ENCODE measurements around the gene MCCC1.

The MCCC1 gene

DNA sequence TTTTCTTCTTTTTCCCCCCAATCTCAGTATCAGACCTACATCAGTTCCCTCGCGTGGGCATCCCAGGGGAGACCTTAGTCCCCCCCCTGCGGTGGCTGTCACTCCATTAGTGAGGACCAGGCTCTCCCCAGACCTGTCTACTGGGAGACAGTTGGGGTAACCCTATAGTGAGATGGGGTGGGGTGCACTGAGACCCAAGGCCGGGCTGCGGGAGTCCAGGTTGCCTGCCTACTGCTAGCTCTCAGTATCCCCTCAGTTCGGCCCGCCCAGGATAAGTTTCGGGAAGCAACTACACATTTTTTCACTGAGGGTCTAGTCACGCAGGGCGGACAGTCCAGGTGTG, 118.3 kb downstream of the MCCC1 start:
- H3K4me1 ChIP-seq (ENCODE audit: insufficient read depth, low read length, poor library complexity, severe bottlenecking), result peaks cover 38% of the 10 kb centered on the region
- peaks cover 3% of the 10 kb centered on the region for H3K27me3 ChIP-seq (ENCODE audit: insufficient read depth, low read length, poor library complexity, severe bottlenecking)
- no peaks in the 10 kb centered on the region for H3K9me3 ChIP-seq (ENCODE audit: insufficient read depth, low read depth, low read length)
- H3K79me2 ChIP-seq (ENCODE audit: insufficient read depth, low read length), result peaks cover 40% of the 10 kb centered on the region
- no peaks in the 10 kb centered on the region for H3K36me3 ChIP-seq (ENCODE audit: insufficient read depth, low read length)
- H3K9me2 ChIP-seq (replicated peaks; ENCODE audit: low read depth, low read length), result no peaks in the 10 kb centered on the region
- peak overlapping the region; percentile 66 for H2AFZ ChIP-seq (ENCODE audit: low read length)
- peak overlapping the region; percentile 98 for H3K4me3 ChIP-seq (ENCODE audit: low read length, poor library complexity, severe bottlenecking)
- TF ChIP-seq, protein P1, sequence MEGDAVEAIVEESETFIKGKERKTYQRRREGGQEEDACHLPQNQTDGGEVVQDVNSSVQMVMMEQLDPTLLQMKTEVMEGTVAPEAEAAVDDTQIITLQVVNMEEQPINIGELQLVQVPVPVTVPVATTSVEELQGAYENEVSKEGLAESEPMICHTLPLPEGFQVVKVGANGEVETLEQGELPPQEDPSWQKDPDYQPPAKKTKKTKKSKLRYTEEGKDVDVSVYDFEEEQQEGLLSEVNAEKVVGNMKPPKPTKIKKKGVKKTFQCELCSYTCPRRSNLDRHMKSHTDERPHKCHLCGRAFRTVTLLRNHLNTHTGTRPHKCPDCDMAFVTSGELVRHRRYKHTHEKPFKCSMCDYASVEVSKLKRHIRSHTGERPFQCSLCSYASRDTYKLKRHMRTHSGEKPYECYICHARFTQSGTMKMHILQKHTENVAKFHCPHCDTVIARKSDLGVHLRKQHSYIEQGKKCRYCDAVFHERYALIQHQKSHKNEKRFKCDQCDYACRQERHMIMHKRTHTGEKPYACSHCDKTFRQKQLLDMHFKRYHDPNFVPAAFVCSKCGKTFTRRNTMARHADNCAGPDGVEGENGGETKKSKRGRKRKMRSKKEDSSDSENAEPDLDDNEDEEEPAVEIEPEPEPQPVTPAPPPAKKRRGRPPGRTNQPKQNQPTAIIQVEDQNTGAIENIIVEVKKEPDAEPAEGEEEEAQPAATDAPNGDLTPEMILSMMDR (conservative IDR thresholded peaks at IDR 0.05; ENCODE audit: low read length), result no peak
- no peak for TF ChIP-seq EZH2phosphoT487 (IDR thresholded peaks at IDR 0.05; ENCODE audit: borderline replicate concordance)
- peaks cover 37% of the 10 kb centered on the region for H4K20me1 ChIP-seq (ENCODE audit: insufficient read depth, low read length, poor library complexity, severe bottlenecking)
- H3K9ac ChIP-seq (ENCODE audit: low read depth, low read length, poor library complexity, severe bottlenecking), result peak overlapping the region; percentile 70
- H3F3A ChIP-seq (ENCODE audit: low read depth), result peaks cover 4% of the 10 kb centered on the region
- H3K4me2 ChIP-seq (ENCODE audit: low read depth, low read length, poor library complexity, severe bottlenecking), result peak overlapping the region; percentile 71

DNA sequence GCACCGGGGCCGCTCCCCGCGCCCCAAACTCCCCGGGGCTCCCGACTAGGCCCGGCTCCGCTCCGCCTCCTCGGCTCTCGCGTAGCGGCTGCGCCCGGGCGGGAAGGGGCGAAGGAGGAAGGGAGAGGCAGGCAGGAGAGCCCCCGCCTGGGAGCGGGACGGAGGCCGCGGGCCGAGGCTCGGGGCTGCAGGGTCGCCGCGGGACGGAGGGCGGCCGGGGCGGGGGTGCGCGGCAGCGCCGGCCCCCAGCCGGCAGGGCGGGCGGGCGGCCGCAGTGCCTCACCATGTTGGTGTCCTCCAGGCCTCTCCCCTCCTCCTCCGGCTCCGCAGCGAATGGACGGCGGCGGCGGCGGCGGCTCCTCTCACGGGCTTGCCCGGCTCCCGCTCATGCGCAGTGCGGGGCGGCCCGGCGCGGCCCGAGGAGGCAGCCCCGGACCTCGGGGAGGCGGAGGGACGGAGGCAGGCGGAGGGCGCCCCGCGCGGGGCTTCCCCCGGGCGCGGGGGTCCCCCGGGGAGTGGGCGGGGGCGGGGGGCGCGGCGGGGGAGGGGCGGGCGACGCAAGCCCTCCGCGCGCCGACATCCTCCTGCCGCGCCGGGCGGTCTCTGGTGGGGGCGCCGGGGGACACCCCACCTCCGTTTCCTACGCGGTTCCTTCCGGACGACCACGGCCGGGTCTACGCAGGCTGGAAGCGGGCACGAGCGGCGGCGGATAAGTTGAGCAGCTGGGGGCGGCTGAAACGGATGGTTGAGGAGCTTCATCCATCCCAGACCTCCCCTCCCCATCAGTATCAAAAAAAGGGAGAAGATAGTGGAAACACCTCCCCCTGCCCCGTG, 118.9 kb downstream of the MCCC1 start, which contains the start of gene DCUN1D1:
Gene DCUN1D1 (minus strand): TSS at position 335 of the 834 bp plus-strand sequence. CDS start 49 bp downstream, at position 286.
- Histone ChIP-seq H3K27me3 (ENCODE audit: insufficient read depth, low read length, poor library complexity, severe bottlenecking) (peaks cover 3% of the 10 kb centered on the region), H3K36me3 (ENCODE audit: insufficient read depth, low read length) (no peaks in the 10 kb centered on the region), H2AFZ (ENCODE audit: low read length) (peak within 1 kb of the TSS; percentile 66), H3K9ac (ENCODE audit: low read depth, low read length, poor library complexity, severe bottlenecking) (peak within 1 kb of the TSS; percentile 94), H4K20me1 (ENCODE audit: insufficient read depth, low read length, poor library complexity, severe bottlenecking) (peaks cover 43% of the 10 kb centered on the region), H3K79me2 (ENCODE audit: insufficient read depth, low read length) (peaks cover 45% of the 10 kb centered on the region), H3F3A (ENCODE audit: low read depth) (peaks cover 4% of the 10 kb centered on the region), H3K4me3 (ENCODE audit: low read length, poor library complexity, severe bottlenecking) (peak within 1 kb of the TSS; percentile 98), H3K4me1 (ENCODE audit: insufficient read depth, low read length, poor library complexity, severe bottlenecking) (peaks cover 43% of the 10 kb centered on the region), H3K4me2 (ENCODE audit: low read depth, low read length, poor library complexity, severe bottlenecking) (peak within 1 kb of the TSS; percentile 99), H3K9me3 (ENCODE audit: insufficient read depth, low read depth, low read length) (no peaks in the 10 kb centered on the region), H3K9me2 (replicated peaks; ENCODE audit: low read depth, low read length) (no peaks in the 10 kb centered on the region)
- TF ChIP-seq, protein P1 (conservative IDR thresholded peaks at IDR 0.05; ENCODE audit: low read length), result no peak
- TF ChIP-seq EZH2phosphoT487 (IDR thresholded peaks at IDR 0.05; ENCODE audit: borderline replicate concordance), result no peak

GRCh38 chr3:182979674-182980191, 119.6 kb downstream of the MCCC1 start:
- peaks cover 4% of the 10 kb centered on the region for H3F3A ChIP-seq (ENCODE audit: low read depth)
- peaks cover 52% of the 10 kb centered on the region for H3K79me2 ChIP-seq (ENCODE audit: insufficient read depth, low read length)
- H3K9ac ChIP-seq (ENCODE audit: low read depth, low read length, poor library complexity, severe bottlenecking), result peak overlapping the region; percentile 94
- peaks cover 44% of the 10 kb centered on the region for H3K4me1 ChIP-seq (ENCODE audit: insufficient read depth, low read length, poor library complexity, severe bottlenecking)
- H3K27me3 ChIP-seq (ENCODE audit: insufficient read depth, low read length, poor library complexity, severe bottlenecking), result peaks cover 3% of the 10 kb centered on the region
- peak overlapping the region; percentile 98 for H3K4me3 ChIP-seq (ENCODE audit: low read length, poor library complexity, severe bottlenecking)
- no peaks in the 10 kb centered on the region for H3K9me3 ChIP-seq (ENCODE audit: insufficient read depth, low read depth, low read length)
- peaks cover 49% of the 10 kb centered on the region for H4K20me1 ChIP-seq (ENCODE audit: insufficient read depth, low read length, poor library complexity, severe bottlenecking)
- TF ChIP-seq EZH2phosphoT487 (IDR thresholded peaks at IDR 0.05; ENCODE audit: borderline replicate concordance), result no peak
- TF ChIP-seq, protein P1 (conservative IDR thresholded peaks at IDR 0.05; ENCODE audit: low read length), result no peak
- no peaks in the 10 kb centered on the region for H3K9me2 ChIP-seq (replicated peaks; ENCODE audit: low read depth, low read length)
- H3K36me3 ChIP-seq (ENCODE audit: insufficient read depth, low read length), result no peaks in the 10 kb centered on the region
- peak overlapping the region; percentile 99 for H3K4me2 ChIP-seq (ENCODE audit: low read depth, low read length, poor library complexity, severe bottlenecking)
- no peak overlapping the region for H2AFZ ChIP-seq (ENCODE audit: low read length)
